Measurements from ENCODE around the gene THEMIS2. TPM values are rescaled to one million over a fixed set of nuclear protein-coding genes. Genes with fewer than 3 reads are reported as not detected.

The THEMIS2 gene
- total RNA-seq, 1 experiment from 2014 or later = 17.2 TPM

DNA sequence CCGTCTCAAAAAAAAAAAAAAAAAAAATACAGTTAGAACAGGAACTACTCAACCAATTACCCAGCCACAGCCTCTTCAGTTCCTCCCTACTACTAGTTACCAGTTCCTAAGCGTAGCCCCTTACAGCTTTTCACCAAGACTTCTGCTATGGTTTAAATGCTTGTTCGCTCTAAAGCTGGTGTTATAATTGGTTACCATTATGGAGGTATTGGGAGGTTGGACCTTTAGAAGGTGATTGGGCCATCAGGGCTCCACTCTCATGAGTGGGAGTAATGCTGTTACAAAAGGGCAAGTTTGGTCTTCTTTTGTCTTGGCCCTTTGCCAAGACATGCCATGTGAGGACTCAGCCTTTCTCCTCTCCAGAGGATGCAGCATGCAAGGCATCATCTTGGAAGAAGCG, 59.4 kb downstream of the THEMIS2 start:
- no peaks in the 10 kb centered on the region; a peak in 1 of 5 replicates for H3K9me3 Mint-ChIP-seq
- Histone ChIP-seq H3K27ac (ENCODE audit: insufficient read length, low read depth, low read length) (no peak overlapping the region), H3K79me1 (ENCODE audit: insufficient read depth, low read depth, low read length, poor library complexity, severe bottlenecking) (no peaks in the 10 kb centered on the region), H2BK15ac (ENCODE audit: low read depth, low read length) (no peak overlapping the region), H3K23me2 (ENCODE audit: insufficient read length, low read depth, low read length, poor library complexity, severe bottlenecking) (peaks cover 11% of the 10 kb centered on the region), H4K8ac (replicated peaks; ENCODE audit: insufficient read length, low read depth, low read length) (no peak overlapping the region), H3K4ac (ENCODE audit: low read depth, low read length) (no peak overlapping the region), H3K23ac (ENCODE audit: insufficient read length, low read depth, low read length) (no peak overlapping the region), H3K4me2 (ENCODE audit: insufficient read depth, insufficient read length, low read length) (no peak overlapping the region), H3K79me2 (ENCODE audit: insufficient read depth, low read length) (peaks cover 2% of the 10 kb centered on the region; the same call in 1 of the 2 replicates), H4K20me1 (ENCODE audit: control insufficient read depth, insufficient read depth, insufficient read length) (no peaks in the 10 kb centered on the region), H3K27me3 (ENCODE audit: insufficient read depth, low read length) (no peaks in the 10 kb centered on the region), H2AK5ac (ENCODE audit: insufficient read length, low read length) (no peak overlapping the region), H2AFZ (ENCODE audit: low read length) (no peak overlapping the region), H3K9me3 (ENCODE audit: control insufficient read depth, low read depth, low read length) (no peaks in the 10 kb centered on the region), H2BK5ac (ENCODE audit: insufficient read length, low read length) (no peak overlapping the region), H2BK12ac (ENCODE audit: insufficient read length, low read depth, low read length) (no peak overlapping the region), H4K5ac (ENCODE audit: insufficient read length, low read depth, low read length) (no peak overlapping the region), H3T11ph (ENCODE audit: low read length) (no peak overlapping the region), H4K91ac (ENCODE audit: insufficient read length, low read depth, low read length) (no peak overlapping the region), H3K18ac (ENCODE audit: insufficient read length, low read depth, low read length) (no peak overlapping the region), H3K4me1 (ENCODE audit: insufficient read depth, low read length) (peaks cover 9% of the 10 kb centered on the region; the same call in 1 of the 2 replicates), H3K9ac (ENCODE audit: extremely low read depth, insufficient read length, low read length) (no peak overlapping the region), H2BK20ac (ENCODE audit: low read depth, low read length, poor library complexity, severe bottlenecking) (no peak overlapping the region), H3K14ac (ENCODE audit: insufficient read depth, low read length) (no peak overlapping the region), H2BK120ac (ENCODE audit: low read depth, low read length, poor library complexity, severe bottlenecking) (no peak overlapping the region), H3K56ac (ENCODE audit: insufficient read length, low read depth, low read length) (no peak overlapping the region)
- peaks cover 2% of the 10 kb centered on the region; the same call in 1 of the 2 replicates for H3K27me3 Mint-ChIP-seq (ENCODE audit: low read depth)
- no peak overlapping the region for H3K4me3 Mint-ChIP-seq
- no peak overlapping the region; a peak in 1 of 7 replicates for H3K27ac Mint-ChIP-seq
- H3K36me3 Mint-ChIP-seq (ENCODE audit: insufficient read depth in 1 of 3, low read depth in 3 of 3) = no peaks in the 10 kb centered on the region
- no CpG with 5 or more reads among the region's 4 CpGs for WGBS (ENCODE audit: extremely low coverage, insufficient read length, low lambda C conversion rate)
- peaks cover 27 to 29% of the 10 kb centered on the region in 2 experiments for H3K4me1 Mint-ChIP-seq
- TF ChIP-seq, protein P1, sequence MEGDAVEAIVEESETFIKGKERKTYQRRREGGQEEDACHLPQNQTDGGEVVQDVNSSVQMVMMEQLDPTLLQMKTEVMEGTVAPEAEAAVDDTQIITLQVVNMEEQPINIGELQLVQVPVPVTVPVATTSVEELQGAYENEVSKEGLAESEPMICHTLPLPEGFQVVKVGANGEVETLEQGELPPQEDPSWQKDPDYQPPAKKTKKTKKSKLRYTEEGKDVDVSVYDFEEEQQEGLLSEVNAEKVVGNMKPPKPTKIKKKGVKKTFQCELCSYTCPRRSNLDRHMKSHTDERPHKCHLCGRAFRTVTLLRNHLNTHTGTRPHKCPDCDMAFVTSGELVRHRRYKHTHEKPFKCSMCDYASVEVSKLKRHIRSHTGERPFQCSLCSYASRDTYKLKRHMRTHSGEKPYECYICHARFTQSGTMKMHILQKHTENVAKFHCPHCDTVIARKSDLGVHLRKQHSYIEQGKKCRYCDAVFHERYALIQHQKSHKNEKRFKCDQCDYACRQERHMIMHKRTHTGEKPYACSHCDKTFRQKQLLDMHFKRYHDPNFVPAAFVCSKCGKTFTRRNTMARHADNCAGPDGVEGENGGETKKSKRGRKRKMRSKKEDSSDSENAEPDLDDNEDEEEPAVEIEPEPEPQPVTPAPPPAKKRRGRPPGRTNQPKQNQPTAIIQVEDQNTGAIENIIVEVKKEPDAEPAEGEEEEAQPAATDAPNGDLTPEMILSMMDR (conservative IDR thresholded peaks at IDR 0.05) = no peak
- DNase-seq = no peak

Measured in H9 (cell line).